GM21528 (cell line): ENCODE data around the gene FBXO42.
"Not testable (repeated sequence)": the region's sequence is repeated elsewhere in the genome, so short reads cannot be mapped to it uniquely, and the experiment has no call there.

Experiments
- ATAC-seq: cut with Tn5 transposase; IDR thresholded peaks from one replicate; pipeline ENCODE4 v1.9.1; 2021; ENCODE audit warnings: mild to moderate bottlenecking, moderate library complexity; ENCODE audit not compliant: unreplicated experiment, low FRiP score

Gene FBXO42

DNA sequence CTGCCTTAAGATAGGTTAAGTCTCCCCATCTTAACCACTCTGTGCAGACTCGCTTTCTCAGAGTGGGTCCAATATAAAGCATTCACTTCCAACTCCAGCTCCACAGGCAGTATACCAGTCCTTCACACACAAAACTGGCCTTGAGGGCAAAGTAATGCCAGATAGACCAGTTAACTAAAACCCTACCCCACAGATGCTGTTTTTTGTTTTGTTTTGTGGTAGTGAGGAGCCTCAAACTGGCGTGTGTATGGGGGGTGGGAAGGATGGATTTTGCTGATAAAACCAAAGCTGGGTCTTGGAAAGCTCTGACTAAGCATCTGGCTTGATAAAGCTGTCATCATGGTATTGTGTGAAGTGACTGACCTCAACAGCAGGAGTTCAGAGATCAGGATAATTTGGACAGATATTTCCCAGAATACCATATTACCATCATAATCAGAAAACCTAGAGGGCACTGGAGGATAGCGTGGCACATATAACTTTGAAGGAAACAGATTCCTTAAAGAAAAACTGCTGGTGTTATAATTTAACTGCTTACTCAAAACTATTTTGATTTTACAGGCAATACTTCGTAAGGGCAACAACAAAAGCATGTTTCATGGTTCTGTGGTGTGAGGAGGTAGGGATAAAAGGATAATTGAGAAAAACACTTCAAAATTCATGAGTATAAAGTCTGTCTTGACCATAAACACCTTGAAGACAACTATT, 85.7 kb downstream of the FBXO42 start:
- no peak for ATAC-seq

DNA sequence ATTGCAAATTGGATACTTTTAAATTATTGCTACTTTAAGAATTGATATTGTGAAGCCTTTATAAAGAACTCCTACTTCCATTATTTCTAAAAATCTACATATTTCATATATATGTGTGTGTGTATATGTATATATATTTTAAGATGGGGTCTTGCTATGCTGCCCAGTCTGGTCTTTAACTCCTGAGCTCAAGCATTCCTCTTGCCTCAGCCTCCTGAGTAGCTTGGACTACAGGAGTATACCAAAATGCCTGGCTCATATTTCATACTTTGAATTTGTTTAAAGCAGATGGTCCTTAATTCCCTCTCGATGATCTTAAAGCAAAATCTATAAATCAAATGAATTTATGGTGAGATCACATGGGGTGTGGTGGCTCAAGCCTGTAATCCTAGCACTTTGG, 90.2 kb downstream of the FBXO42 start:
- no peak for ATAC-seq

DNA sequence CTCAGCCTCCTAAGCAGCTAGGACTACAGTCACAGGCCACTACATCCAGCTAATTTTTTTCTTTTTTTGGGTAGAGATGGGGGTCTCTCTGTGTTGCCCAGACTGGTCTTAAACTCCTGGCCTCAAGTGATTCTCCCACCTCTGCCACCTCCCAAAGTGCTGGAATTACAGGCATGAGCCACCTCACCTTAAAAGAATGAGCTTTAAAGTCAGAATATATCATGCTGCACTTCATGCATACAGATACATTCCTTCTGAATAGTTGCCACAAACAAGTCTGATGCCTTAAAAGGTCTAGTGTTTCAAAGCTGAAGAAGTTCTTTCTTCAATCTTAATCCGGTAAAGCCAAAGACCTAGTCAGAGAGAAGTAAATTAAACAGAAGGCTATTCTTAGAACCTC, 91.5 kb downstream of the FBXO42 start:
- no peak for ATAC-seq

DNA sequence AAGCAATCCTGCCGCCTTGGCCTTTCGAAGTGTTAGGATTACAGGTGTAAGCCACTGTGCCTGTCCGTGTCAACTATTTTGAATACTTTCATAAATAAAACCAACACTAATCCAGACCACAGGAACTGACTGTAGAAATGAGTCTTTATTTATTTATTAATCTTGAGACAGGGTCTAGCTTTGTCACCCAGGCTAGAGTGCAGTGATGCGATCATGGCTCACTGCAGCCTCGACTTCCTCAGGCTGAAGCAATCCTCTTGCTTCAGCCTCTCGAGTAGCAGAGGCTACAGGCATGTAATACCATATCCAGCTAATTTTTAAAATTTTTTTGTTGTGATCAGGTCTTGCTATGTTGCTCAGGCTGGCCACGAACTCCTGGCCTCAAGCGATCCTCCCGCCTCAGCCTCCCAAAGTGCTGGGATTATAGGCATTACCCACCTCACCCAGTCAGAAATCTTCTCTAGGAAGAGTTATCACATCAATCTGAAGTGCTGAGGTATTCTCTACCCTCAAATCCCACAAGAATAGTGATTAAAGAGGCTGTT, 93.6 kb downstream of the FBXO42 start:
- no peak for ATAC-seq

DNA sequence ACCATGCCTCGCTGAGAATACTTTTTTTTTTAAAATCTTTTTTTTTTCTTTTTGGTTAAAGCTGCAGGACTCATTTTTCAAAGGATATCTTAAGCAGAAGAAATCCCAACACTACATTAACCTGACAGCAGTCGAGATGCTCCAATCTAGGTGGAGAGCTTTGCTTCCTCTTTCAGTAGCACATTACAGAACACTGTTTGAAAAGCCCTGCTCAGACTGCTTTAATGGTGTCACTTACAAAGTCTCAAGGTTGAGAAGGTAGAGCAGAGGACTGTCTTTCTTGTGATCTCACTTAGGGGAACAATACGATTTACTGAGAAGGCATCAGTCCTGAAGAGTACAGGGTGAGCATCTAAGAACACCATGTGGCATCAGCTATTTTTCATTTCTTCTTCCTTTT, 94.3 kb downstream of the FBXO42 start:
- ATAC-seq, result no peak

DNA sequence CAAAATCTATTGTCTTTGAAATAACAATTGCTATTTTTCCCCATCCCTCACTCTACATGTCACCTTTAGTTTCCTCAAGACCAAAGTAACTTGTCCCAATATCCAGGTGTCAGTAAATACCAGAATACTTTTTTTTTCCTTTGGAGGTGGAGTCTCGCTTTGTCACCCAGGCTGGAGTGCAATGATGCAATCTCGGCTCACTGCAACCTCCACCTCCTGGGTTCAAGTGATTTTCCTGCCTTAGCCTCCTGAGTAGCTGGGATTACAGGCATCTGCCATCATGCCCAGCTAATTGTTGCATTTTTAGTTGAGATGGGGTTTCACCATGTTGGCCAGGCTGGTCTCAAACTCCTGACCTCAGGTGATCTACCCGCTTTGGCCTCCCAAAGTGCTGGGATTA, 94.7 kb downstream of the FBXO42 start:
- not testable (repeated sequence) for ATAC-seq

DNA sequence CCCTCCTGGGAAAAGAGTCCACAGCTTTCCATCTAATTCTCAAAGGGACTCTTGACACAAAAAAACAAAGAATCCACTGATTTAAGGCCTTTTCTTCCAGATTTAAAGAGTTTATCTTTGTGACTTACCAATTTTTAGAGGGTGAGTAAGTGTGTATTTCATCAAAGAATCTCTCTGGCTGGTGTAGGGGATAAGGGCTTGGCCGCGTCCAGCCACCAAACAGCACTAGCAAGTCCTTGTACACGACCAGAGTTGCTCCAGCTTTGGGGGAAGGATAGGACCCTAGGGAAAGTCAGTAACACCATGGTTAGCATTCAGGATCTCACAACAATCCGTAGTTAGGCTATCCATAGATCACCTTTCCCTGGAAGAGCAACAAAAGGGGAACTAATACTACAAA, 95.8 kb downstream of the FBXO42 start:
- no peak for ATAC-seq

DNA sequence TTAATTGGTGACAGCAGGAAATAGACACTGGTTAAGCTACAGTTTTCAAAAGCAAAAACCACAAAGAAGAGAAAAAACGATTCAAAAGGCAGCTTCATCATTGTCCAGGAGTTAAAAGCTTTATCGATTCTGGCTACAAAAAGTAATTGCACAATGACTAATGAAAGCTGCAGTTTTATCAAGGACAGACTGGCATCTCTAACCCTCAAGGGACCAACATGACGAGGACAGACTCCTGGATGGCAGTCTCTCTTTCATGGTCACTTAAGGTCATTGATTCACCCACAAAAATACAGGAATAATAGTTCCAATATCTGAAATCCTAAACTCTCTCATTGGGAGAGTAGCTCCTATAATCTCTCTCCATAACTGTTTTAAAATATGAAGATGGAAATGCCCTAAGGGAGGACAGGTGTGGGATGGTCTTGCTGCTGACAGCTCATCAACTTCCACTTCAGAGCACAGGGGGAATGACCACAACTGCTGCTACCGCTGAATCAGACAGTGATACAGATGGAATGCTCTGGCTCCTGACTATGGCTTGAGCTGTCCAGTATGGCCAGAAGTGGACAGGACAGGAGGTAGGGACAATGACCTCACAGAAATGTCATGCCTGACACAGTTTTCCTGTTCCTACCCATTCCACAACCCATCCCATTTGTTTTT, 97.9 kb downstream of the FBXO42 start:
- ATAC-seq, result no peak

DNA sequence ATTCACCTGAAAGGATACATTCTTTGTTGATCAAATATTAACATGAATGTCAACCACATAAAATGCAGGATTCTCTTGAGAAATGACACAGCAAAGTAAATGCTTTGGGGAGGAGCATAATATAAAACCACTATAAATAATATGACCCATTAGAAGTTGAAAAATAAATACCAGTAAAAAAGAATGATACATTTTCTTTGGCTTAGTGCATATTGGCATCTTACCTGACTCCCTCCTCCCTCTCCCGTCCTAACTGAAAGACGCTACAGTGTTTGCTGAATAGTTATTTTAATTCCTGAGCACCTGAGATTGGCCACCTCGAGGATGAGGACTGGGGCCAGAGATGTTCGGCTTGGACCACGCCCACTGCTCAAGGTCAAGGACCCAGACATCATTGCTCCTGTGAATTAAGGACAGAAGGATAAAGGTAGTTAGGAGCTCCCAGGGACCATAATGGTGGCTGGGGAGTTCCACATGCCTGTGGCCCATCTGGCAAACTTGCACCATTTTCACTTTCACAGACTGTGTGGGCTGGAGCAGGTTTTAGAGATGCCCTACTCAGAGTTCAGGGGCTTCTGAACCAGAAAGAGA, 98.9 kb downstream of the FBXO42 start:
- ATAC-seq, result no peak

DNA sequence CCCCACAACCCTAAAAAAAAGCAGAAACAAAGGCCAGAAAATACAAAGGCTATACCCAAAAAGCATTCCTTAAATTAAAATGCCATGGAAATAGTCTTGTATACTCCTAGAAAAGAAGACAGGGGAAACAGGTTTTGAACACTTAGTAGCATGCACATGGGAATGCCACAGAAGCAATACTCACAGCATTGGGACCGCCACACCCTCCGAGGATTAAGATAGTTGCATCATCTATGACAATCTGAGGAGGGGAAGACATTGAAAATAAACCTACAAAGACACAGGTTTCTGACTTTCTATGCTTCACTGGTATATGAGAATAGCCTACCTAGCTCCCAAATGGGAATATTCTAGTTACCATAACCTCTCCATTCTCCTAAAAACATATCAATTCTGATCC, 99.4 kb downstream of the FBXO42 start:
- ATAC-seq, result no peak

DNA sequence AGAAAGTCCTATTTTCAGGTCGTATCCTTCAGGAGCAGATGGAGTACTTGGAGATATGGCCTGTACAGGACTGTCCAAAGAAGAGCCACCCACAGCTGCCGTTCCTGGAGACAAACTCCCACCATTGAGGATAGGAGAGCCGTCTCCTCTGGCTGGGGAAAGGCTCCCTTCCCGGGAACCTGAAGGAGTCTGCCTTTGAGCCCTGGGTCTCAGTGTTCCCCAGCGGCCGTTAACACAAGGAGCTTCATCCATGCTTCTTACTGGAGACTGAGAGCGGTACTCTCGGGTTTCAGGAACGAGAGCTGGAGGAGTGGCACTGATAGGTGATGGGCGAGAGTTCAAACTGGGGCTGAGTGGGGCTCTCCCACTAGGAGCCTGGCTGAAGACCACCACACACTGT, 100.9 kb downstream of the FBXO42 start:
- ATAC-seq, result no peak

DNA sequence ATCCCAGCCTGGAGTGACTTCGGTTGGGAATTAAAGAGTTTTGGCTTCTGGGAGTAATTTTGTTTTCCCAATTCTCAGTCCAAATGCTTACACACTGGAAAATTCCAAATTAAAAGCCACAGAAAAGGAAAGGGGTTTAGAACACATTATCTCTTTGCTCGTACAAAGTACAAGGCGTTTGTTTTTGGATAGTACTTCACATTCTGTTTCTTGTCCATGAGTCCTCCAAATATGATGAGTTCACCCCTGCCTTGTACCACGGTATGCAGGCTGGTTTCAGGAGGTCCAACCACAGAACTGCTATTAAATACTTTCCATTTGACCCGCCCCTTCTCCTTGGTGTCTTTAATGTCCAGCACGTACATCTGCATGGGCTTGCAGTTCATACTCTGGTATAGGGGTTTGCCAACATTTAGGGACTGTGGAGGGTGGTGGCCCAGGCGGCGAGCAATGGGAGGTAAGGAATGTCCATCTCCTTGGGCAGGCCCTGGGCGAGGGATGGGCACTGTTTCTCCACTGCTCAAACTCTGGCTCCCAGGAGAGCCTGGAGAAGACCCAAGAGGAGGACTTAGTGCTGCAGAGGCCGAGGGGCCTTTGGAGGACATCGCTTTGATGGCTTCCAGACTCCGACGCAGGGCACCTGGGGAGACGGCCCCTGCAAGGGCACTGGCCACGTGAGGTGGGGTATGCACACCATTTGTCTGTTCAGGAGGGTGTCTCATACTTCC, 101.6 kb downstream of the FBXO42 start:
- ATAC-seq, result no peak

DNA sequence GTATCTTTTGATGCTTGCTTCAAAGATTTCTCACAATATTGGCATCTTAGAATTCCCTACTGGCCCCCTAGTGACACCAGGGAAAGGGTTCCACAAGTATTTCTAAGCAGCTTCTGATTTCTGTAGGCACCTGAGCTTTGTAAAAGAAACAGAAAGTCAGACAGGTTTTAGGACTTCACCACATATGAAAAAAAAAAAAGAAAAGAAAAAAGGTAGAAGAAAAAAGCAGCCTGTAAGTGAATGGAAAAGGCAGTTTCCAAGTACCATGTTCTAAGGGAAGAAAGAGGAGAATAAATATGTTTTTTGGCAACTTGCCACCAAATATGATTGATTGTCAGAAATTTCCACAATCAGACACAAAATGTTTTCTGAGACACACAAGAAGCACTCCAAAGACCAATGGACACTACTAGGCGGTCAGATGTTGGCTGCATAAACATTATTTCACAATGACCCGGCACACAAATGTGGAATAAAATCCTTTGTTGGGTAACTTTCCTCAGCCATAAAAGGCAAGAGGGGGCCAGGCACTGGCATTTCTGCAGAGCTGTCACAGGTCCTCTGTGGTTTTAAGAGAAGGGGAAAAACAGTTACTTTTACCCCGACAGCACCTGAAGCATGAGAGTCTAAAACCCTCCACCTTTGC, 102.6 kb downstream of the FBXO42 start:
- no peak for ATAC-seq

DNA sequence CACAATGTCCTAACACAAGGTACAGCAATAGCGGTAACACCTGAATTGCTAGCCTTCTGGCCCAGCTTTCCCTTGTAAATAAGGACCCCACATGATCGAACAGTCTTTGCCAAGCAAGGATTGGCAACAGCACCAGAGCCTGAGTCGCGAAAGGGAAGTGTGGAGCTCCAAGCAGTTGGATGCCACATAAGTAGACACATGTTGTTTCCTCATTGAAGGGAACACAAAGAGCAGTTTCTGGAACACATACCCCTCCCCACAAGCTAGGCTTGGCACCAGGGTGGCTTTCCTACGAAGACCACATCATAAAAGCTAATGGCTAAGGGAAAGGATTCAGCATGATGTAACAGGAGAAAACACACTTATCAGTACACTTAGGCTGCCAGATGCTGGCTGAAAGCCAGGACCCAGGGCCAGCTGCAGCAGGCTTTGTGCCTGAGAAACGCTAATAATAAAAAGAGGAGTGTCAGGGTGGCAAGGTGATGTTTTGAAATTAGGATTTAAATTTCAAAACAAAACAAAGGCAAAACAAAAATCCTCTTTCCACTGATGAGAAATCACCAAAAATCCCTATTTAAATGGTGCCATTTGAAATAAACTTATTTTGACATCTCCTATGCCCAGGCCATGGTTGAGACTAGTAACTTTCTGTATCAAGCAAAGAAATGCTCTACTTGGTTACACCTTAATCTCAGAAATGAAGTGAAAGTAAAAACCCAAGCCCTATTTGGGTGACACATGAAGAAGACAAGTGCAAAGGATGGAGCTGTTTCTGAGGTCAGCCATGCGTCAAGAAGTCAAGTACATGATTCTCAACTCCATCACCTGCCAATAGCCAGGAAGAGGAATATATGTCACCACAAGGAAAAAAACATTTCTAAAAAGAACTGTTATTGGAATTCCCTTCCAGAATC, 103.4 kb downstream of the FBXO42 start:
- no peak for ATAC-seq

DNA sequence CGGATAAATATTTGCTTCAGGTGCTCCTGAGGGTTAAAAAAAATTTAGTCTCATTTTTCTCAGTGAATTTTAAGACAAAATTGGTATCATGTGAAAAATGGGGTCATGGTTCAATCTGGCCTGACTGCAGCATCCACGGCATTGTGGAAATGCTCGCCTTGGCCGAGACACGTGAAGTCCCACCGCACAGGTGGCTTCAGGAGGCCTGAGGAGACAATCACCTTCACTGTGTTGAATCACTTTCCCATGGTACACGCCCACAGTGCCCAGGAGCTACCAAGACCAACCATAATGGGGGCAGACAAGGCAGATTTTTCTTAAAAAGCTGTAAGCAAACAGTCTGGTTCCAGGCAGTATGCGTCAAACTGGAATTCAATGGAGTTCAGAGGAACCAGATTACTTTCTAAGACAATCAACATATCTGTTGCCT, 104.3 kb downstream of the FBXO42 start:
- ATAC-seq, result no peak

DNA sequence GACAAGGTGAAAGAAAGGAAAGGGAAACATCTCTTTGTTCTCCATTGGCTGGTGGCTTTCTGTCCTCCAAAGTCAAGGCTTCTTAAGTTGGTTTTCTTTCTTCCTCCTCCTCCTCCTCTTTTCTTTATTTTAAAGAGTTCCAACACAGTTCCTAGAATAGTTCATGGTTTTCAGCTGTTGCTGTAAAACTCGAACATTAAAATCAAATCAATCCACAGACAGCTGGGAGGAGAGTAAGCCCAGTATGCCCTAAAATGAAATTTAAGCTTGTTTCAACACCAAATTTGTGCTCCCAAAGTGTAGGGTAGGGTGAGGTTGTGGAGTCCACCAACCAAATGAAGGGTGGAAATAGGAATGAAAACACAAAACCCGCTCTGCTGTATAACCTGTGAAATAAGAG, 104.8 kb downstream of the FBXO42 start:
- no peak for ATAC-seq

DNA sequence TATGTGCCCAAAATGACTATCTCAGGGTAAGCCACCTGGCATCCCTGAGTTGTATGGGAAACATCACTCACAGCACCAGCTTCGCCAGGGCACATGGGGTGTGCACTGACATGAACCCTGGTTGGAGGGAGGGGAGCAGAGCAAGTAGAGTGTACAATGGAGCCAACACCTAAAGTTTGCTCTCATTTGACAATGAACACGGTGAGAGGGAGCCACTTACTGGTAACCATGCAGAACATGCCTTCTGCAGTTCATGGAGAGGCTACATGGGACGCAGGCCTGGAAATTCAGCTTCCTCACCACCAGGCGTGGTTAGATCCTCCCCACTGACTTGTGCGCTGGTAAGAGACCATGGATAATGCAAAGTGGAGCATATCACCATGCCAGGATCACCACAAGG, 105.3 kb downstream of the FBXO42 start:
- ATAC-seq, result no peak

DNA sequence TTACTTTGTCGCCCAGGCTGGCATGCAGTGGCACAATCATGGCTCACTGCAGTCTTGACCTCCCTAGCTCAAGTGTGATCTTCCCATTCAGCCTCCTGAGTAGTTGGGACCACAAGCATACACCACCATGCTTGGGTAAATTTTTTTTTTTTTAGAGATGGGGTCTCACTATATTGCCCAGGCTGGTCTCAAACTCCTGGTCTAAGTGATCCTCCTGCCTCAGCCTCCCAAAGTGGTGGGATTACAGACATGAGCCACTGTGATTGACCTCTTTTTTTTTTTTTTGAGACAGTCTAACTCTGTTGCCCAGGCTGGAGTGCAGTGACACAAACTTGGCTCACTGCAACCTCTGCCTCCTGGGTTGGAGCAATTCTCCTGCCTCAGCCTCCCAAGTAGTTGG, 106.0 kb downstream of the FBXO42 start:
- ATAC-seq, result not testable (repeated sequence)

DNA sequence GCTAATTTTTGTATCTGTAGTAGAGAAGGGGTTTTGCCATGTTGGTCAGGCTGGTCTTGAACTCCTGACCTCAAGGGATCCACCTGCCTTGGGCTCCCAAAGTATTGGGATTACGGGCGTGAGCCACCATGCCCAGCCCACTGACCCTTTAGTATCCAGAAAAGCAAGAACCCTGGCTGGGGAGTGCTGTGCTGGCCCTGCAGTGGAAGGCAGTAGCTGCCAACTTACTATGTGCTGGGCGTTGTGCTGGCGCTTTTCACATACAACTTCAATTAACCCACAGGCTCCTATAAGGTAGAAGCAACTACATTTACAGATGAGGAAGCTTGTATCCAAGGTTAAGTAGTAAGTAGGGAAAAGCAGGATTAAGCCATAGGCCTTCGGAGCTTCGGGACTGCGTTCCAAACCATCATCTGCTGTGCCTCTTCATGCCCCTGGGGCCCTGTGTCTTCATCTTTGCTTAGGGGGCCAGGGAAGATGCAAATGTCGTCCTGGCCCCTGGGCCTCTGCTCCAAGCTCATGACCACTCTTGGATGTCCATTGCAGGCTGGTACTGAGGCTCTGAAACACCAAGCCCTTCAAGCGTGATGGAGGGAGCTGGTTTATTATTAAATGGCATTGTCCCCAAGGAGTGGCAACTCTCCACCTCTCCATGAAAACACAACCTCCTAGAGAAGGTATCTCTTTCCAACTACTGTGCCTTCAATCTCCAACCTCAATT, 106.6 kb downstream of the FBXO42 start:
- no peak for ATAC-seq
